GM20431 (cell line): Measurements from ENCODE around the gene TOMM40.
"Not testable (repeated sequence)": the region's sequence is repeated elsewhere in the genome, so short reads cannot be mapped to it uniquely, and the experiment has no call there.

ENCODE experiments used
- in situ Hi-C: fragments of 300-500 bp; cut with MseI, MboI; formaldehyde crosslinking; loops from one replicate; pipeline ENCODE4 v1.15.0; 2020; ENCODE audit warnings: low sequenced_read_pairs; ENCODE audit not compliant: unreplicated experiment

The TOMM40 gene

DNA sequence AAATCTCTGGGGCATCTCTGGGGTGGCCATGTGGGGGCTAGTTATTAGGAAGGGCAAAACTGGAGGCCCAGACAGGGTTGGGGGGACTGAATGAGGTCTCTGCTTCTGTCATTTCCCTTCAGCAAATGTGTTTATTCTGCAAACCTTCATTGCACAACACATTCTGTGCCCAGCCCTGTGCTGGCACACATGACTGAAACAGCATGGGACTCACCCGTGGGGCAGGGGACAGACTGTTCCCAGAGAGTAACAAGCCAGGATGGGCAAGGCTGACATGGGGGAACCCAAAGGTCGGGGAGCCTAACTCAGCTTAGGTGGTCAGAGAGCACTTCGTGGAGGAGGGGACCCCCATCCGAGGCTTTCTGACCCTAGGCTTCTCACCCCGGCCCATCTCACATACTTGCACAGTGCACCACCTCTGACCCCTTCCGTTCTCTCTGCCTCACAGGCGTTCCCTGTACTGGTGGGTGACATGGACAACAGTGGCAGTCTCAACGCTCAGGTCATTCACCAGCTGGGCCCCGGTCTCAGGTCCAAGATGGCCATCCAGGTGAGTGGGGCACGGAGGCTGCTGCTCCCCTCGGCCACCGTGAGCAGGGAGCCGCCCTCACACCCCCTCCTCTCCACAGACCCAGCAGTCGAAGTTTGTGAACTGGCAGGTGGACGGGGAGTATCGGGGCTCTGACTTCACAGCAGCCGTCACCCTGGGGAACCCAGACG is 2.4 kb downstream of the TOMM40 start:
- in situ Hi-C loops: no loop called here

DNA sequence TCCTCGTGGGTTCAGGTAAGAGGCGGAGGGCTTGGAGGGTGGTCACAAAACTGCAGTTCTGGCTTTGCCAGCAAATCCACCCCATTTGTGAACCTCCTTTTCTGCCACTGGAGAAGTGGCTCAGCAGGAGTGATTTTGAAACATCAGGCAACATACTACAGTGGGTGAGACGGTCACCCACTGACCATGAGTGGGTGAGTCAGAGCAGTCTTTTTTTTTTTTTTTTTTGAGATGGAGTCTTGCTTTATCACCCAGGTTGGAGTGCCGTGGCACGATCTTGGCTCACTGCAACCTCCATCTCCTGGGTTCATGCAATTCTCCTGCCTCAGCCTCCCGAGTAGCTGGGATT is 3.0 kb downstream of the TOMM40 start:
- in situ Hi-C loops: no loop called here

- in situ Hi-C loops: no loop called here
Observed at GRCh38 chr19:44894946-44895345, 3.9 kb downstream of the TOMM40 start.

GRCh38 chr19:44897835-44898234 is 6.8 kb downstream of the TOMM40 start:
- in situ Hi-C loops: no loop called here

DNA sequence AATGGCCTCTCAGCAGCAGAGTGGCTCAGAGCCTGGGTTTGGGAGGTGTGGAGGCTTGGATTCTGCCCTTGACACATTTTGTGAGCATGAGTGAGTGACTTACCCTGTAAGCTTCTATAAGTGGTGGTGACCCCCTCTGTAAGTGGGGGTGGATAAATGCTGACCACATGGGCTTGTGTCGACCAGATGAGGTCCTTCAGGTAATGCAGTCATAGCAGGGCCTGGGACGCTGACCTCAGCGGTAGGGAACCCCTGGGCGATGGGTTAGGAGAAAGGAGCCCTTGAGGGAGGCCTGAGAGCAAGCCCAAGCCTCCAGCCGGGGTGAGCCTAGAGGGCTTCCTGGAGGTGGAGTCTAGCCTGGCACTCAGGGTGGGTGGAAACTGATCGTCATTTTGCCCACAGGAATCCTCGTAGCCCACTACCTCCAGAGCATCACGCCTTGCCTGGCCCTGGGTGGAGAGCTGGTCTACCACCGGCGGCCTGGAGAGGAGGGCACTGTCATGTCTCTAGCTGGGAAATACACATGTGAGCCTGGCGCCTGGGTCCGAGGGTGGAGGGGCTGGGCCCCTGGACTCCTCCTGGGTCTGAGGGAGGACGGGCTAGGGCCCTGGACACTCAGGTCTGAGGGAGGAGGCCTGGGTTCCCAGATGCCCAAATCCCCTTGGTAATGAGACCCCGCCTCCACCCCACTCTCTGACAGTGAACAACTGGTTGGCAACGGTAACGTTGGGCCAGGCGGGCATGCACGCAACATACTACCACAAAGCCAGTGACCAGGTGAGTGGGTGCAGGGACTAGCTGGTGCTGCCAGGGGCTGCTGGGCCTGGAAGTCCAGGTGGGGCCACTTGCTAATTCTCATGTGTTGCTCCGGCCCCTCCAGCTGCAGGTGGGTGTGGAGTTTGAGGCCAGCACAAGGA is 9.5 kb downstream of the TOMM40 start:
- in situ Hi-C loops: loop anchor here (10.0 kb wide), 1 partner anchor 54 kb away; the partner anchor contains the start of gene CLPTM1

DNA sequence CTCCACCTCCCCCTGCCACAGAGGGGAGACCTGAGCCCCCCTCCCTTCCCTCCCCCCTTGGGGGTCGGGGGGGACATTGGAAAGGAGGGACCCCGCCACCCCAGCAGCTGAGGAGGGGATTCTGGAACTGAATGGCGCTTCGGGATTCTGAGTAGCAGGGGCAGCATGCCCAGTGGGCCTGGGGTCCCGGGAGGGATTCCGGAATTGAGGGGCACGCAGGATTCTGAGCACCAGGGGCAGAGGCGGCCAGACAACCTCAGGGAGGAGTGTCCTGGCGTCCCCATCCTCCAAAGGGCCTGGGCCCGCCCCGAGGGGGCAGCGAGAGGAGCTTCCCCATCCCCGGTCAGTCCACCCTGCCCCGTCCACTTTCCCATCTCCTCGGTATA is 12.2 kb downstream of the TOMM40 start:
- in situ Hi-C loops: loop anchor here (10.0 kb wide), 1 partner anchor 52 kb away; the partner anchor contains the start of gene CLPTM1

DNA sequence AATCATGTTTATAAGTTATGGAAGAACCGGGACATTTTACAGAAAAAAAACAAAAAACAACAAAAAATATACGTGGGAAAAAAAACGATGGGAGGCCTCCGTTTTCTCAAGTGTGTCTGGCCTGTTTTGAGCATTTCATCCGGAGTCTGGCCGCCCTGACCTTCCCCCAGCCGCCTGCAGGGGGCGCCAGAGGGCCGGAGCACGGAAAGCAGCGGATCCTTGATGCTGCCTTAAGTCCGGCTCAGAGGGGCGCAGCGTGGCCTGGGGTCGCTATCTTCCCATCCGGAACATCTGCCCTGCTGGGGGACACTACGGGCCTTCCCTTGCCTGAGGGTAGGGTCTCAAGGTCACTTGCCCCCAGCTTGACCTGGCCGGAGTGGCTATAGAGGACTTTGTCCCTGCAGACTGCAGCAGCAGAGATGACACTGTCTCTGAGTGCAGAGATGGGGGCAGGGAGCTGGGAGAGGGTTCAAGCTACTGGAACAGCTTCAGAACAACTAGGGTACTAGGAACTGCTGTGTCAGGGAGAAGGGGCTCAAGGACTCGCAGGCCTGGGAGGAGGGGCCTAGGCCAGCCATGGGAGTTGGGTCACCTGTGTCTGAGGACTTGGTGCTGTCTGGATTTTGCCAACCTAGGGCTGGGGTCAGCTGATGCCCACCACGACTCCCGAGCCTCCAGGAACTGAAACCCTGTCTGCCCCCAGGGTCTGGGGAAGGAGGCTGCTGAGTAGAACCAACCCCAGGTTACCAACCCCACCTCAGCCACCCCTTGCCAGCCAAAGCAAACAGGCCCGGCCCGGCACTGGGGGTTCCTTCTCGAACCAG is 12.8 kb downstream of the TOMM40 start:
- in situ Hi-C loops: loop anchor here (10.0 kb wide), 1 partner anchor 51 kb away; the partner anchor contains the start of gene CLPTM1

GRCh38 chr19:44904426-44904994 is 13.5 kb downstream of the TOMM40 start:
- in situ Hi-C loops: loop anchor here (10.0 kb wide), 1 partner anchor 50 kb away; the partner anchor contains the start of gene CLPTM1

DNA sequence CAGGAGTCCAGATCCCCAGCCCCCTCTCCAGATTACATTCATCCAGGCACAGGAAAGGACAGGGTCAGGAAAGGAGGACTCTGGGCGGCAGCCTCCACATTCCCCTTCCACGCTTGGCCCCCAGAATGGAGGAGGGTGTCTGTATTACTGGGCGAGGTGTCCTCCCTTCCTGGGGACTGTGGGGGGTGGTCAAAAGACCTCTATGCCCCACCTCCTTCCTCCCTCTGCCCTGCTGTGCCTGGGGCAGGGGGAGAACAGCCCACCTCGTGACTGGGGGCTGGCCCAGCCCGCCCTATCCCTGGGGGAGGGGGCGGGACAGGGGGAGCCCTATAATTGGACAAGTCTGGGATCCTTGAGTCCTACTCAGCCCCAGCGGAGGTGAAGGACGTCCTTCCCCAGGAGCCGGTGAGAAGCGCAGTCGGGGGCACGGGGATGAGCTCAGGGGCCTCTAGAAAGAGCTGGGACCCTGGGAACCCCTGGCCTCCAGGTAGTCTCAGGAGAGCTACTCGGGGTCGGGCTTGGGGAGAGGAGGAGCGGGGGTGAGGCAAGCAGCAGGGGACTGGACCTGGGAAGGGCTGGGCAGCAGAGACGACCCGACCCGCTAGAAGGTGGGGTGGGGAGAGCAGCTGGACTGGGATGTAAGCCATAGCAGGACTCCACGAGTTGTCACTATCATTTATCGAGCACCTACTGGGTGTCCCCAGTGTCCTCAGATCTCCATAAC is 14.5 kb downstream of the TOMM40 start, which contains the start of gene APOE:
TSS of gene APOE (plus strand) at position 360 of the 724 bp plus-strand sequence. CDS start 829 bp downstream, outside the sequence.
- in situ Hi-C loops: loop anchor here (10.0 kb wide), 1 partner anchor 49 kb away; the partner anchor contains the start of gene CLPTM1

- in situ Hi-C loops: loop anchor here (10.0 kb wide), 1 partner anchor 47 kb away; the partner anchor contains the start of gene CLPTM1
Observed at GRCh38 chr19:44907613-44908012, 16.6 kb downstream of the TOMM40 start.

DNA sequence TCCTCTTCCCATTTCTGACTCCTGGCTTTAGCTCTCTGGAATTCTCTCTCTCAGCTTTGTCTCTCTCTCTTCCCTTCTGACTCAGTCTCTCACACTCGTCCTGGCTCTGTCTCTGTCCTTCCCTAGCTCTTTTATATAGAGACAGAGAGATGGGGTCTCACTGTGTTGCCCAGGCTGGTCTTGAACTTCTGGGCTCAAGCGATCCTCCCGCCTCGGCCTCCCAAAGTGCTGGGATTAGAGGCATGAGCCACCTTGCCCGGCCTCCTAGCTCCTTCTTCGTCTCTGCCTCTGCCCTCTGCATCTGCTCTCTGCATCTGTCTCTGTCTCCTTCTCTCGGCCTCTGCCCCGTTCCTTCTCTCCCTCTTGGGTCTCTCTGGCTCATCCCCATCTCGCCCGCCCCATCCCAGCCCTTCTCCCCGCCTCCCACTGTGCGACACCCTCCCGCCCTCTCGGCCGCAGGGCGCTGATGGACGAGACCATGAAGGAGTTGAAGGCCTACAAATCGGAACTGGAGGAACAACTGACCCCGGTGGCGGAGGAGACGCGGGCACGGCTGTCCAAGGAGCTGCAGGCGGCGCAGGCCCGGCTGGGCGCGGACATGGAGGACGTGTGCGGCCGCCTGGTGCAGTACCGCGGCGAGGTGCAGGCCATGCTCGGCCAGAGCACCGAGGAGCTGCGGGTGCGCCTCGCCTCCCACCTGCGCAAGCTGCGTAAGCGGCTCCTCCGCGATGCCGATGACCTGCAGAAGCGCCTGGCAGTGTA is 17.2 kb downstream of the TOMM40 start:
- in situ Hi-C loops: loop anchor here (10.0 kb wide), 1 partner anchor 47 kb away; the partner anchor contains the start of gene CLPTM1

DNA sequence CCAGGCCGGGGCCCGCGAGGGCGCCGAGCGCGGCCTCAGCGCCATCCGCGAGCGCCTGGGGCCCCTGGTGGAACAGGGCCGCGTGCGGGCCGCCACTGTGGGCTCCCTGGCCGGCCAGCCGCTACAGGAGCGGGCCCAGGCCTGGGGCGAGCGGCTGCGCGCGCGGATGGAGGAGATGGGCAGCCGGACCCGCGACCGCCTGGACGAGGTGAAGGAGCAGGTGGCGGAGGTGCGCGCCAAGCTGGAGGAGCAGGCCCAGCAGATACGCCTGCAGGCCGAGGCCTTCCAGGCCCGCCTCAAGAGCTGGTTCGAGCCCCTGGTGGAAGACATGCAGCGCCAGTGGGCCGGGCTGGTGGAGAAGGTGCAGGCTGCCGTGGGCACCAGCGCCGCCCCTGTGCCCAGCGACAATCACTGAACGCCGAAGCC is 17.8 kb downstream of the TOMM40 start:
- in situ Hi-C loops: loop anchor here (10.0 kb wide), 1 partner anchor 46 kb away; the partner anchor contains the start of gene CLPTM1

- in situ Hi-C loops: loop anchor here (10.0 kb wide), 1 partner anchor 45 kb away; the partner anchor contains the start of gene CLPTM1
Observed at GRCh38 chr19:44909775-44910174, 18.7 kb downstream of the TOMM40 start.

DNA sequence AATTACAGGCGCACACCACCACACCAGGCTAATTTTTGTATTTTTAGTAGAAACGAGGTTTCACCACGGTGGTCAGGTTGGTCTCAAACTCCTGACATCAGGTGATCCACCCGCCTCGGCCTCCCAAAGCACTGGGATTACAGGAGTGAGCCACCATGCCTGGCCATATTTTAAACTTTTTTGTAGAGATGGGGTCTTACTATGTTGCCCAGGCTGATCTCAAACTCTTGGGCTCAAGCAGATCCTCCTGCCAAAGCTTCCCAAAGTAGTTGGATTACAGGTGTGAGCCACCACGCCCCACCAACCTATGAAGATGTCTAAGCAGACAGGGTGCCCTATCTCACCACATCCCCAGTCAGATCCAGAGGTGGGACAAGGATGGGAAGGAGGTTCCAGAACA is 20.8 kb downstream of the TOMM40 start:
- in situ Hi-C loops: not testable (repeated sequence)

DNA sequence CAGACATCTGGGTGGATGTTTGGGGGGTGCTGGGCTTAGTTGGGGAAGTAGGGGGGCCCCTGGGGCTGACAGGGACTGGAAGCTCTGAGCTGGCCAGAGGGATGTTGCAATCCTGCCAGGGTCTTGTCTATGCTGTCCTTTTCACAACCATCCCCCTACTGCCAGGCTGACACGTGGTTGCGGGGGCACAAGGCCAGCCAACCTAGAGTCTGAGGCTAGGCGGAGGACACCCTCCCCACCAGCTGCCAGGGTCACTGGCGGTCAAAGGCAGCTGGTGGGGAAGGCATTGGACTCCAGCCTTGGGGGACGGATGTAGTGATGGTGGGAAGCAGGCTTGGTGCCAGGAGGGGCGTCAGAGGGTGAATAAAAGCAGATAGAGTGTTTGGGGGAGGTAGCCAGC is 21.8 kb downstream of the TOMM40 start:
- in situ Hi-C loops: no loop called here

GRCh38 chr19:44913512-44914432 is 22.7 kb downstream of the TOMM40 start:
- in situ Hi-C loops: not testable (repeated sequence)
